HEK293 (cell line): ENCODE data around the gene TLR5.

Experiments
- GLIS1 ChIP-seq: fragments of 450-650 bp; formaldehyde crosslinking; IDR thresholded peaks from 2 replicates; pipeline ENCODE4 v1.5.1; 2016; ENCODE audit warnings: missing biosample characterization, missing genetic modification characterization
- KLF16 ChIP-seq: fragments of 450-650 bp; formaldehyde crosslinking; IDR thresholded peaks from 2 replicates; pipeline ENCODE4 v1.5.1; 2017; ENCODE audit warnings: missing biosample characterization, missing genetic modification characterization
- MYNN ChIP-seq: fragments of 450-650 bp; formaldehyde crosslinking; IDR thresholded peaks from 2 replicates; pipeline ENCODE4 v1.5.1; 2016; ENCODE audit warnings: missing biosample characterization, missing genetic modification characterization, borderline replicate concordance
- MZF1 ChIP-seq: fragments of 450-650 bp; formaldehyde crosslinking; IDR thresholded peaks from 2 replicates; pipeline ENCODE4 v1.5.1; 2017; ENCODE audit warnings: missing biosample characterization, missing genetic modification characterization, borderline replicate concordance
- OSR2 ChIP-seq: fragments of 450-650 bp; formaldehyde crosslinking; IDR thresholded peaks from 2 replicates; pipeline ENCODE4 v1.5.1; 2016; ENCODE audit warnings: missing biosample characterization, missing genetic modification characterization
- SP3 ChIP-seq: fragments of 450-650 bp; formaldehyde crosslinking; IDR thresholded peaks from 2 replicates; pipeline ENCODE4 v1.5.1; 2016; ENCODE audit warnings: missing biosample characterization, missing genetic modification characterization
- YY1 ChIP-seq: fragments of 450-650 bp; formaldehyde crosslinking; IDR thresholded peaks from 2 replicates; pipeline ENCODE4 v1.5.1; 2018; ENCODE audit warnings: missing biosample characterization, missing genetic modification characterization
- ZBTB48 ChIP-seq: fragments of 450-650 bp; formaldehyde crosslinking; IDR thresholded peaks from 2 replicates; pipeline ENCODE4 v1.5.1; 2016; ENCODE audit warnings: missing biosample characterization, missing genetic modification characterization
- ZEB2 ChIP-seq: fragments of 450-650 bp; formaldehyde crosslinking; IDR thresholded peaks from 2 replicates; pipeline ENCODE4 v1.5.1; 2016; ENCODE audit warnings: missing biosample characterization, missing genetic modification characterization
- ZFHX2 ChIP-seq: fragments of 450-650 bp; formaldehyde crosslinking; conservative IDR thresholded peaks from 2 replicates; pipeline ENCODE4 v1.5.1; 2016; ENCODE audit warnings: missing biosample characterization, missing genetic modification characterization
- ZFP3 ChIP-seq: fragments of 450-650 bp; formaldehyde crosslinking; IDR thresholded peaks from 2 replicates; pipeline ENCODE4 v1.5.1; 2016; ENCODE audit warnings: low read depth, missing biosample characterization, missing genetic modification characterization
- ZNF133 ChIP-seq: fragments of 450-650 bp; formaldehyde crosslinking; IDR thresholded peaks from 2 replicates; pipeline ENCODE4 v1.5.1; 2016; ENCODE audit warnings: missing biosample characterization, missing genetic modification characterization
- ZNF174 ChIP-seq: fragments of 450-650 bp; formaldehyde crosslinking; IDR thresholded peaks from 2 replicates; pipeline ENCODE4 v1.5.0; 2017; ENCODE audit warnings: missing biosample characterization, mild to moderate bottlenecking, missing genetic modification characterization
- ZNF239 ChIP-seq: fragments of 450-650 bp; formaldehyde crosslinking; IDR thresholded peaks from 2 replicates; pipeline ENCODE4 v1.5.1; 2016; ENCODE audit warnings: missing biosample characterization, missing genetic modification characterization
- ZNF24 ChIP-seq: fragments of 450-650 bp; formaldehyde crosslinking; IDR thresholded peaks from 2 replicates; pipeline ENCODE4 v1.5.1; 2016; ENCODE audit warnings: missing biosample characterization, missing genetic modification characterization
- ZNF341 ChIP-seq: fragments of 450-650 bp; formaldehyde crosslinking; IDR thresholded peaks from 2 replicates; pipeline ENCODE4; 2016; ENCODE audit warnings: low read depth, missing biosample characterization, missing genetic modification characterization
- ZNF350 ChIP-seq: fragments of 450-650 bp; formaldehyde crosslinking; IDR thresholded peaks from 2 replicates; pipeline ENCODE4 v1.5.0; 2017; ENCODE audit warnings: missing biosample characterization, mild to moderate bottlenecking, missing genetic modification characterization
- ZNF560 ChIP-seq: fragments of 450-650 bp; formaldehyde crosslinking; IDR thresholded peaks from 2 replicates; pipeline ENCODE4 v1.5.1; 2017; ENCODE audit warnings: missing biosample characterization, missing genetic modification characterization, borderline replicate concordance
- TF ChIP-seq, protein P1 (sequence below): fragments of 450-650 bp; formaldehyde crosslinking; IDR thresholded peaks from 2 replicates; pipeline ENCODE4 v1.5.1; 2016; ENCODE audit warnings: missing biosample characterization, missing genetic modification characterization, borderline replicate concordance
- TF ChIP-seq, protein P2 (sequence below): fragments of 450-650 bp; formaldehyde crosslinking; IDR thresholded peaks from 2 replicates; pipeline ENCODE4 v1.5.1; 2016; ENCODE audit warnings: missing biosample characterization, missing genetic modification characterization
- TF ChIP-seq, protein P3 (sequence below): fragments of 450-650 bp; formaldehyde crosslinking; conservative IDR thresholded peaks from 2 replicates; pipeline ENCODE4 v1.5.1; 2016; ENCODE audit warnings: low read depth, missing biosample characterization, missing genetic modification characterization
- TF ChIP-seq, protein P4 (sequence below): fragments of 450-650 bp; formaldehyde crosslinking; IDR thresholded peaks from 2 replicates; pipeline ENCODE4 v1.5.1; 2016; ENCODE audit warnings: missing biosample characterization, missing genetic modification characterization
- TF ChIP-seq, protein P5 (sequence below): fragments of 450-650 bp; formaldehyde crosslinking; IDR thresholded peaks from 2 replicates; pipeline ENCODE4 v1.5.1; 2016; ENCODE audit warnings: missing biosample characterization, missing genetic modification characterization
- TF ChIP-seq, protein P6 (sequence below): fragments of 450-650 bp; formaldehyde crosslinking; IDR thresholded peaks from 2 replicates; pipeline ENCODE4 v1.5.1; 2017; ENCODE audit warnings: missing biosample characterization, mild to moderate bottlenecking, missing genetic modification characterization, moderate library complexity
- TF ChIP-seq, protein P7 (sequence below): fragments of 450-650 bp; formaldehyde crosslinking; IDR thresholded peaks from 2 replicates; pipeline ENCODE4 v1.5.1; 2016; ENCODE audit warnings: missing biosample characterization, missing genetic modification characterization

TLR5 gene

DNA sequence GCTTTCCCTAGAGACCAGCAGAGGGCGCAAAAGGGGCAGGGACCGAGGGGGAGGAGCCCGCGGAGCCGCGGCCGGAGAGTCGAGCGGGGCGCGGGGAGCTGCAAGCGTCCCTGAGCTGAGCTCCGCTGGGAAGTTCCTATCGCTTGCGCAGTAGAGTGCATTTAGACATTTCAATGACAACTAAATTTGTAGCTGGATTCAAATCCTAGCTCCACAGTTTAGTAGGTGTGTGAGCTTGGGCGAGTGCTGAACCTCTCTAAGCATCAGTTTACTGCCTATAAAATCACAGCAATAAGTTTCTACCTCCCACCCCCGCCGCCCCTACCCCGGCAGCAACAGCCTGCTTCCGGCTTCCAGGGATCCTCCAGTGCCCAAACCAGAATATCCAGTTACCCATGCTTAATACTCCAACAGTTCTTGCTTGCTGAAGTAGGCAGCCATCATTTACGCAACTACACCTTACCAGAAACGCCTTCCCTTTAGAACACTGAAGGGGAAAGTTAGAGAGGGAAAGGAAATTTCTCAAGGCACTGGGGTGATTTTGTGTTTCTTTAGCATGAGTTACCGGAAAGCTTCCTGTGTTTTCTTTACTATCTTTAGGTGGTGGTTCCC, 9.1 kb downstream of the TLR5 start (continued):
- TF ChIP-seq, protein P1, sequence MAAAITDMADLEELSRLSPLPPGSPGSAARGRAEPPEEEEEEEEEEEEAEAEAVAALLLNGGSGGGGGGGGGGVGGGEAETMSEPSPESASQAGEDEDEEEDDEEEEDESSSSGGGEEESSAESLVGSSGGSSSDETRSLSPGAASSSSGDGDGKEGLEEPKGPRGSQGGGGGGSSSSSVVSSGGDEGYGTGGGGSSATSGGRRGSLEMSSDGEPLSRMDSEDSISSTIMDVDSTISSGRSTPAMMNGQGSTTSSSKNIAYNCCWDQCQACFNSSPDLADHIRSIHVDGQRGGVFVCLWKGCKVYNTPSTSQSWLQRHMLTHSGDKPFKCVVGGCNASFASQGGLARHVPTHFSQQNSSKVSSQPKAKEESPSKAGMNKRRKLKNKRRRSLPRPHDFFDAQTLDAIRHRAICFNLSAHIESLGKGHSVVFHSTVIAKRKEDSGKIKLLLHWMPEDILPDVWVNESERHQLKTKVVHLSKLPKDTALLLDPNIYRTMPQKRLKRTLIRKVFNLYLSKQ: no peak
- no peak for TF ChIP-seq MYNN
- no peak for TF ChIP-seq ZNF174 (tag by site-specific recombination)
- TF ChIP-seq GLIS1 (tag by site-specific recombination): no peak
- TF ChIP-seq ZEB2 (tag by site-specific recombination): peak; percentile 83
- TF ChIP-seq SP3: peak; percentile 79
- no peak for TF ChIP-seq ZNF133 (tag by site-specific recombination)
- TF ChIP-seq, protein P2, sequence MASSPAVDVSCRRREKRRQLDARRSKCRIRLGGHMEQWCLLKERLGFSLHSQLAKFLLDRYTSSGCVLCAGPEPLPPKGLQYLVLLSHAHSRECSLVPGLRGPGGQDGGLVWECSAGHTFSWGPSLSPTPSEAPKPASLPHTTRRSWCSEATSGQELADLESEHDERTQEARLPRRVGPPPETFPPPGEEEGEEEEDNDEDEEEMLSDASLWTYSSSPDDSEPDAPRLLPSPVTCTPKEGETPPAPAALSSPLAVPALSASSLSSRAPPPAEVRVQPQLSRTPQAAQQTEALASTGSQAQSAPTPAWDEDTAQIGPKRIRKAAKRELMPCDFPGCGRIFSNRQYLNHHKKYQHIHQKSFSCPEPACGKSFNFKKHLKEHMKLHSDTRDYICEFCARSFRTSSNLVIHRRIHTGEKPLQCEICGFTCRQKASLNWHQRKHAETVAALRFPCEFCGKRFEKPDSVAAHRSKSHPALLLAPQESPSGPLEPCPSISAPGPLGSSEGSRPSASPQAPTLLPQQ (tag by site-specific recombination): peak; percentile 79
- TF ChIP-seq, protein P3, sequence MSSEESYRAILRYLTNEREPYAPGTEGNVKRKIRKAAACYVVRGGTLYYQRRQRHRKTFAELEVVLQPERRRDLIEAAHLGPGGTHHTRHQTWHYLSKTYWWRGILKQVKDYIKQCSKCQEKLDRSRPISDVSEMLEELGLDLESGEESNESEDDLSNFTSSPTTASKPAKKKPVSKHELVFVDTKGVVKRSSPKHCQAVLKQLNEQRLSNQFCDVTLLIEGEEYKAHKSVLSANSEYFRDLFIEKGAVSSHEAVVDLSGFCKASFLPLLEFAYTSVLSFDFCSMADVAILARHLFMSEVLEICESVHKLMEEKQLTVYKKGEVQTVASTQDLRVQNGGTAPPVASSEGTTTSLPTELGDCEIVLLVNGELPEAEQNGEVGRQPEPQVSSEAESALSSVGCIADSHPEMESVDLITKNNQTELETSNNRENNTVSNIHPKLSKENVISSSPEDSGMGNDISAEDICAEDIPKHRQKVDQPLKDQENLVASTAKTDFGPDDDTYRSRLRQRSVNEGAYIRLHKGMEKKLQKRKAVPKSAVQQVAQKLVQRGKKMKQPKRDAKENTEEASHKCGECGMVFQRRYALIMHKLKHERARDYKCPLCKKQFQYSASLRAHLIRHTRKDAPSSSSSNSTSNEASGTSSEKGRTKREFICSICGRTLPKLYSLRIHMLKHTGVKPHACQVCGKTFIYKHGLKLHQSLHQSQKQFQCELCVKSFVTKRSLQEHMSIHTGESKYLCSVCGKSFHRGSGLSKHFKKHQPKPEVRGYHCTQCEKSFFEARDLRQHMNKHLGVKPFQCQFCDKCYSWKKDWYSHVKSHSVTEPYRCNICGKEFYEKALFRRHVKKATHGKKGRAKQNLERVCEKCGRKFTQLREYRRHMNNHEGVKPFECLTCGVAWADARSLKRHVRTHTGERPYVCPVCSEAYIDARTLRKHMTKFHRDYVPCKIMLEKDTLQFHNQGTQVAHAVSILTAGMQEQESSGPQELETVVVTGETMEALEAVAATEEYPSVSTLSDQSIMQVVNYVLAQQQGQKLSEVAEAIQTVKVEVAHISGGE (tag by site-specific recombination): peak; percentile 69
- TF ChIP-seq, protein P4, sequence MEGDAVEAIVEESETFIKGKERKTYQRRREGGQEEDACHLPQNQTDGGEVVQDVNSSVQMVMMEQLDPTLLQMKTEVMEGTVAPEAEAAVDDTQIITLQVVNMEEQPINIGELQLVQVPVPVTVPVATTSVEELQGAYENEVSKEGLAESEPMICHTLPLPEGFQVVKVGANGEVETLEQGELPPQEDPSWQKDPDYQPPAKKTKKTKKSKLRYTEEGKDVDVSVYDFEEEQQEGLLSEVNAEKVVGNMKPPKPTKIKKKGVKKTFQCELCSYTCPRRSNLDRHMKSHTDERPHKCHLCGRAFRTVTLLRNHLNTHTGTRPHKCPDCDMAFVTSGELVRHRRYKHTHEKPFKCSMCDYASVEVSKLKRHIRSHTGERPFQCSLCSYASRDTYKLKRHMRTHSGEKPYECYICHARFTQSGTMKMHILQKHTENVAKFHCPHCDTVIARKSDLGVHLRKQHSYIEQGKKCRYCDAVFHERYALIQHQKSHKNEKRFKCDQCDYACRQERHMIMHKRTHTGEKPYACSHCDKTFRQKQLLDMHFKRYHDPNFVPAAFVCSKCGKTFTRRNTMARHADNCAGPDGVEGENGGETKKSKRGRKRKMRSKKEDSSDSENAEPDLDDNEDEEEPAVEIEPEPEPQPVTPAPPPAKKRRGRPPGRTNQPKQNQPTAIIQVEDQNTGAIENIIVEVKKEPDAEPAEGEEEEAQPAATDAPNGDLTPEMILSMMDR (tag by site-specific recombination): peak; percentile 99
- no peak for TF ChIP-seq ZNF239 (tag by site-specific recombination)
- TF ChIP-seq KLF16: peak; percentile 86
- peak; percentile 87 for TF ChIP-seq ZBTB48 (tag by site-specific recombination)
- TF ChIP-seq, protein P5, sequence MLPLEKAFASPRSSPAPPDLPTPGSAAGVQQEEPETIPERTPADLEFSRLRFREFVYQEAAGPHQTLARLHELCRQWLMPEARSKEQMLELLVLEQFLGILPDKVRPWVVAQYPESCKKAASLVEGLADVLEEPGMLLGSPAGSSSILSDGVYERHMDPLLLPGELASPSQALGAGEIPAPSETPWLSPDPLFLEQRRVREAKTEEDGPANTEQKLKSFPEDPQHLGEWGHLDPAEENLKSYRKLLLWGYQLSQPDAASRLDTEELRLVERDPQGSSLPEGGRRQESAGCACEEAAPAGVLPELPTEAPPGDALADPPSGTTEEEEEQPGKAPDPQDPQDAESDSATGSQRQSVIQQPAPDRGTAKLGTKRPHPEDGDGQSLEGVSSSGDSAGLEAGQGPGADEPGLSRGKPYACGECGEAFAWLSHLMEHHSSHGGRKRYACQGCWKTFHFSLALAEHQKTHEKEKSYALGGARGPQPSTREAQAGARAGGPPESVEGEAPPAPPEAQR (tag by site-specific recombination): no peak
- TF ChIP-seq, protein P6, sequence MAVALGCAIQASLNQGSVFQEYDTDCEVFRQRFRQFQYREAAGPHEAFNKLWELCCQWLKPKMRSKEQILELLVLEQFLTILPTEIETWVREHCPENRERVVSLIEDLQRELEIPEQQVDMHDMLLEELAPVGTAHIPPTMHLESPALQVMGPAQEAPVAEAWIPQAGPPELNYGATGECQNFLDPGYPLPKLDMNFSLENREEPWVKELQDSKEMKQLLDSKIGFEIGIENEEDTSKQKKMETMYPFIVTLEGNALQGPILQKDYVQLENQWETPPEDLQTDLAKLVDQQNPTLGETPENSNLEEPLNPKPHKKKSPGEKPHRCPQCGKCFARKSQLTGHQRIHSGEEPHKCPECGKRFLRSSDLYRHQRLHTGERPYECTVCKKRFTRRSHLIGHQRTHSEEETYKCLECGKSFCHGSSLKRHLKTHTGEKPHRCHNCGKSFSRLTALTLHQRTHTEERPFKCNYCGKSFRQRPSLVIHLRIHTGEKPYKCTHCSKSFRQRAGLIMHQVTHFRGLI (tag by site-specific recombination): no peak
- TF ChIP-seq OSR2 (tag by site-specific recombination): no peak; the same call in none of the 2 replicates
- TF ChIP-seq, protein P7, sequence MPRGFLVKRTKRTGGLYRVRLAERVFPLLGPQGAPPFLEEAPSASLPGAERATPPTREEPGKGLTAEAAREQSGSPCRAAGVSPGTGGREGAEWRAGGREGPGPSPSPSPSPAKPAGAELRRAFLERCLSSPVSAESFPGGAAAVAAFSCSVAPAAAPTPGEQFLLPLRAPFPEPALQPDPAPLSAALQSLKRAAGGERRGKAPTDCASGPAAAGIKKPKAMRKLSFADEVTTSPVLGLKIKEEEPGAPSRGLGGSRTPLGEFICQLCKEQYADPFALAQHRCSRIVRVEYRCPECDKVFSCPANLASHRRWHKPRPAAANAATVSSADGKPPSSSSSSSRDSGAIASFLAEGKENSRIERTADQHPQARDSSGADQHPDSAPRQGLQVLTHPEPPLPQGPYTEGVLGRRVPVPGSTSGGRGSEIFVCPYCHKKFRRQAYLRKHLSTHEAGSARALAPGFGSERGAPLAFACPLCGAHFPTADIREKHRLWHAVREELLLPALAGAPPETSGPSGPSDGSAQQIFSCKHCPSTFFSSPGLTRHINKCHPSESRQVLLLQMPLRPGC (tag by site-specific recombination): no peak
- peak; percentile 78 for TF ChIP-seq ZNF341 (tag by site-specific recombination)
- no peak for TF ChIP-seq ZNF350 (tag by site-specific recombination)
- peak; percentile 75; the same call in 1 of the 2 replicates for TF ChIP-seq ZNF24
- no peak for TF ChIP-seq ZNF560 (tag by site-specific recombination)
- TF ChIP-seq MZF1 (tag by site-specific recombination): 0 out of 2 replicates have a peak, but pooled peaks have one; percentile 31
- TF ChIP-seq ZFHX2: peak; percentile 71
- no peak for TF ChIP-seq ZFP3 (tag by site-specific recombination)
- TF ChIP-seq YY1: 0 out of 2 replicates have a peak, but pooled peaks have one; percentile 32
